GM19035 (cell line): ENCODE results near the gene SEMA3B.
"Not testable (repeated sequence)": the region's sequence is repeated elsewhere in the genome, so short reads cannot be mapped to it uniquely, and the experiment has no call there.

ENCODE experiments used
- ATAC-seq: cut with Tn5 transposase; IDR thresholded peaks from one replicate; pipeline ENCODE4 v1.9.1; 2021; ENCODE audit not compliant: unreplicated experiment

SEMA3B gene

DNA sequence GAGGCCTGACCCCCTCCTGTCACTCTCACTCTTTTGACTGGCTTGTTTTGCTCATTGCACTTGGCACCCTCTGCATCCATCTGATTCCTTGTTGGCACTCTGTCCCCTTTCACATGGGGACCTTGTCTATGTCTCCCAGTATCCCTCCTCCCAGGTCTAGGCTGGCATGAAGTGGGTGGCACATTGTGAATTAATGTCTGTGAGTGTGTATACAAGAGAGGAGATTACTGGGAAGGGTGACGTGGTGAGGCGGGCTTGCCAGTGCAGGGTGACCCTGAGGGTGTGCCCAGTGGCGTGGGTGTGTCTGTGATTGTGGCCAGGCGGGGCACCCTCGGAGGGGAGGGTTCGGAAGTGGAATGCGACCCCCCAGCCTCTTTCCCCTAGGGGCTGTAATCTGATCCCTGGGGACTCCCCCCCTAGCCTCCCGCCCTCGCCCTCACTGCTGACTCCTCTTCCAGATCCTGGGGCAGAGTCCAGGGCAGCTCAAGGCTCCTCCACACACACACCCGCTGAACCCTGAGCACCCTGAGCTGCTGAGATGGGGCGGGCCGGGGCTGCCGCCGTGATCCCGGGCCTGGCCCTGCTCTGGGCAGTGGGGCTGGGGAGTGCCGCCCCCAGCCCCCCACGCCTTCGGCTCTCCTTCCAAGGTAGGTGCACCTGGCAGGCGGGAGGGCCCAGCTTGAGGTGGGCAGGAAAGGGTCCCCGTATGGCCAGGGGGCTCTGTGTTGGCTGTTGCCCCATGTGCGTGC, at the start of gene SEMA3B:
TSS of gene SEMA3B (plus strand) at position 445 of the 749 bp plus-strand sequence. CDS start at position 539, 94 bp downstream.
- no peak for ATAC-seq

DNA sequence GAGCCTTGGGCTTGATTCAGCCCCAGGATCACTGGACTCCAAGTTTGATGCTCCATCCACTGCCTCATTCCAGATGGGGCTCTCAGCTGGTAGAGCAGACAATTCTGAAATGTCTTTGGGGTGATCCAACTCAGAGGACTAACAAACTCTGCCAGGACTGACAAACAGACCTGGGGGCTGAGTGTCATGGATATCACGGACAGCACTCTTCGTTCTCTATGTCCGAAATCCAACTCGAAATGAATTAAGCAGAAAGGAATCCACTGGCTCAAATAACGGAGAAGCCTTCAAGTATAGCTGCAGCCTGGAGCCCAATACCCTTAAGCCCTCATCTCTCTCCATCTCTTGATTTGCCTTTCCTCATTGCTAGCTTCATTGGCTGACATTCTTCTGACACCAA, 49.7 kb upstream of the SEMA3B start:
- no peak for ATAC-seq

DNA sequence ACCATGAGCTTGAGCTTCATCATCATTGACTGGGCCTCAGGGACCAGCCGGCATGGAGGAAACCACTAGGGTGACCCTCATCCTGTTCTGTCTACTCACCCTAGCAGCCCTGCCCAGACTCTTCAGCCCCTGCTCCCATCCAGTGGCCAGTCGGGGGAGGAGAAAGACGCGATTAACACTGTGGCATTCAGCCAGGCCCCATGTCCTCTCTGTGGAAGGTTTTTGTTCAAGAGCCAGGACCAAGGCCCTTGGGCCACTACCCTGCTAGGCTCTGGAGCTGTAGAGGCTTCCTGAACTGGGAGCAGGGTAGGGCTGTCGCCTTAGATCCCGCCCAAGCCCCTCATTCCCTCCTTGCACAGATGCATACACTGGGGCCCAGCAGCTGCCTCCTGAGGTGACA, 48.8 kb upstream of the SEMA3B start:
- ATAC-seq = no peak

DNA sequence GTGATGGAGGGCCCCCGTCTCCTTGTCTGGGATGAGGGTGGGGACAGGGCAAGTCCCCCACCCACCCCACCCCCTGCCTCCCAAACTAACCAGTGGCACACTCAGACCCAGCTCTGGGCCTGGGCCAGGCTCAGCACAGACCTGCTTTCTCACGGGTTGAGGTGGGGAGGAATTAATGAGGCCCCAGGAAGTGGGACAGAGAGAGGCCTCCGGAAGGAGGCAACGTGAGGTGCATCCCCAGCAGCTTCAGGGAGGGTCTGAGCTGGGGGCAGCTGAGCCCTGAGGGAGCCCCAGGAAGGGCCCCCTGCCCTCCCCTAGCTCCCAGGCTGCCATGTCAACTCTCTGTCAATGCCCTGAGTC, 47.9 kb upstream of the SEMA3B start:
- ATAC-seq = no peak

DNA sequence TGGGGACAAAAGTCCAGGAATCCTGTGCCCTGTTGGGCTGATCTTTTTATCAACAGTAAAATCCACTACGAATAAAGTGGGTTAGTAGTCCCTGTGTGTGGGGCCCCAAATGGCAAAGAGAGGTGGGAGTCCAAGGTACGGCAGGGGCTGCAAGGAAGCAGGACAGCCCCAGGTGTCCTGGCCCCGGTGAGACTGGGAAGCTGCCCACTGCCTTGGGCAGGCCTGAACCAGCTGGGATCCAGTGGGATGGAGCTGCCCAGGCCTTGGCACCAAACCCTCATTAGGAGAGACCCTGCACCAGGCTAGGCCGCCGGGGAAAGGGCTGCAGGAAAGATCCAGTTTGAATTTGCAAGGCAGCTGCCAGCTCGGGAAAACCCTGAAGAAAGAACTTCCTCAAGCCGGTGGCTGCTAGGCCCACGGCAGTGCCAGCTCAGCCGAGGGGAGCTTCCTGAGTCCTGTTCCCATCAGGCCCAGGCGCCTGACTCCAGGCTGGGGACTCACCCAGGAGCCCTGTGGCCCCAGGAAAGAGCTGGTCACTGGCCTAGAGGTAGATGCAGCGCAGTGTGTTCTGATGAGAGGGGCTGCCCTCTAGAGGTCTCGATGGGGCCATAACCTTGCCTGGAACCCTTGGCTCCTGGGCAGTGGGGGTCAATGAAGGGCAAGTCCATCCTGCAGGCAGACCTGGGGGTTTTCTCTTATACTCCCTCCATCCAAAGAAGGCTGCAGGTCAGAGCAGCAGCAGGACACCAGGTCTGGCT, 47.4 kb upstream of the SEMA3B start:
- no peak for ATAC-seq

DNA sequence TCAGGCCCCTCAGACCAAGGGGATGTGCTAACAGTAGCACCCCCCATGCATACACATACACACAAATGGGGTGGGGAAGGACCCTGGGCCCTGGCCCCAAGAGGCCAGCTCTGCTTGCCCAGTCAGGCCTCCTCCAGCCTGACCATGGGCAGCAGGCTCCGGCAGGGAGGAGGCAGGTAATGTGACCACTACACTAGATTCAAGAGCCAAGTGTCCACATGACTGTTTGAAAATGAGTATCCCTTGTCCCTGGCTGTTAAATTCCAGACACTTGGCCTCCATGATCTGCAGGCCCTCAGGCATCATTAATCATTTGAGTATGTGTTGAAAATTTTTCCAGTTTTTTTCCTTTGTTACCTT, 46.8 kb upstream of the SEMA3B start:
- no peak for ATAC-seq

DNA sequence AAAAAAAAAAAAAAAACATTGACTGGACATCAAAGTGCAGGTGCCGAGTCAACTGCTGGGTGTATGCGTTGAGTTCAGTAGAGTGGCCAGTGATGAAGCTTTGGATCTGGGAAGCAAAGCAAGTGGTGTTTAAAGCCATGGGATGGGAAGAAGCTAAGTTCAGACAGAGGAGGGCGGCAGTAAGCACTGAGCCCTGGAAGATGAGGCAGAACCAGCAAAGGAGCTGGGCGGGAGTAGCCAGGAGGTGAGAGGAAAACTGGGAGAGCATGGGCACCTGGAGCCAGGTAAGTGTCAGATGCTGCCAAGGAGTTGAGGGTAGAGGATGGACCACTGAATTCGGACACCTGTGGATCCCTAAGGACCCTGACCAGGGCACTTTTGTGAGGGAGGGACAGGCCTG, 44.3 kb upstream of the SEMA3B start:
- no peak for ATAC-seq

DNA sequence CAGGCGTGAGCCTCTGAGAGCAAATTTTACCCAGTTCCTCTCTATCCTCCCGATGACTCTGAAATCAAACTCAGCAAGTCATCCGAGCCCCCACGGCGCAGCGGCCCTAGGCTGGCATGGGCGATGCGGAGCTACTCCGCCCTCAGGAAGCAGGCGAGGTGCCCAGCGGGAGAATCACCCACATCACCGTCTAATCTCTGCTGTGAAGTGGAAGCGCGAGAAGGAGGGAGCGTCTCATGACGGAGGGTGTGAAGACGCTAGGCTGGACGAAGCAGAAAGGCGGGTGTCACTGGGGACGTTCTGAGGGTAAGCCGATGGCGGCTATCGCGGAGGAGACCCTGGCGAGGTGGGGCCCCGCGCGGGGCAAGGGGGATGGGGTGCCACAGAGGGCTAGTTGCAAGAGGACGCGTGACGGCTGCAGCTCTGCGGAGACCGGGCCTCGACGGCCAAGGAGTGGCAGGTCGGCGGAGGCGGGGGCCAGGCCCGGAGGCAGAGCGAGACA, 42.0 kb upstream of the SEMA3B start:
- peak; percentile 19 for ATAC-seq

DNA sequence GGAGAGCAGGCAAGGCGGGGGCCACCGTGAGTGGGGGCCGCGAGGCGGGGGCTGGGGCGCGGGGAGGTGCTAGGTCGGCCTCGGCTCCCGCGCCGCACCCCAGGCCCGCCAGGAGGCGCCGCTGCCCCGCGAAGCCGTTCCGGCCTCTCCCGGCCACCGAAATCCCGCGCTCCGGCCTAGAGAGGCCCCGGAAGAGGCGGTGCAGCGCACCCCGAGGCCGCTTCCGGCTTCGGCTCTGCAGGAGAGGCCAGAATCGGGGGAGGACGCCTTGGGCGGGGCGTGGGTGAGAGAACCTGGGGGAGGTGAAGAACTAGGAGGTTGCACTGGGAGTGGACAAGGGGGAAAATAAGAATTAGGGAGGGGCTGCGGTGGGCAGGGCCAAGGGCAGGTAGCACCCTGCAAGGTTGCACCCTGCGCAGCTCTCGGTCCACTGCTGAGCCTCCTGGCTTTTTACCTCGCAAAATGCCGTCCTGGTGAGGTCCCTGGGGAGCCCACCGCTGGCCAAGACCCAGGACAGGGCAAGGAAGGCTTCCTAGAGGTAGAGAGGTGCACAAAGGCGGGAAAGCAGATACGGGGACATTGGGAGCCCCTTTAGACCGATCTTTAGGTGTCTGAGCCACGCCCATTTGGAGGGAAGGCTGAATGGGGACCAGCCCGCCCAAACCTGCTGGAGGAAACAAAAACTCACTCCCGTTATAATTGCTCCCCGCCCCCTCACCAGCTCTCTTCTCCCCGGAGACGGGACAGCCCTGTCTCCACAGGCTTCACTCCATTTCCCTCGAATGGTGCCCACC, 41.4 kb upstream of the SEMA3B start:
- ATAC-seq = peak; percentile 86

DNA sequence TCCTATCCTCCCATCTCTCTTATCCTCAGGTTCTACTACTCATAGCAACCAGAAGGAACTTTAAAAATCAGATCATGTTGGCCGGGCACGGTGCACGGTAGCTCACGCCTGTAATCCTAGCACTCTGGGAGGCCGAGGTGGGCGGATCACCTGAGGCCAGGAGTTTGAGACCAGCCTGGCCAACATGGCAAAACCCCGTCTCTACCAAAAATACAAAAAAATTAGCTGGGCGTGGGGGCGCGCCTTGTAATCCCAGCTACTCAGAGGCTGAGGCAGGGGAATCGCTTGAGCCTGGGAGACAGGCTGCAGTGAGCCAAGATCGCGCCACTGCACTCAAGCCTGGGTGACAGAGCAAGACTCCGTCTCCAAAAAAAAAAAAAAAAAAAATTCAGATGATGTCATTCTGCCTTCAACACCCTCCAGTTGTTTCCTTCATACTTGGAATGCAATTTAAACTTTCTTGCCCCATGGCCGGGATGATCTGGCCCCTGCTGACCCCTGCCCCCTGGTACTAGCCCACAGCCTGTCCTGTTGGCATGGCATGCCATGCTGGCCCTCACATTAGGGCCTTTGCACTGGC, 40.7 kb upstream of the SEMA3B start:
- not testable (repeated sequence) for ATAC-seq

DNA sequence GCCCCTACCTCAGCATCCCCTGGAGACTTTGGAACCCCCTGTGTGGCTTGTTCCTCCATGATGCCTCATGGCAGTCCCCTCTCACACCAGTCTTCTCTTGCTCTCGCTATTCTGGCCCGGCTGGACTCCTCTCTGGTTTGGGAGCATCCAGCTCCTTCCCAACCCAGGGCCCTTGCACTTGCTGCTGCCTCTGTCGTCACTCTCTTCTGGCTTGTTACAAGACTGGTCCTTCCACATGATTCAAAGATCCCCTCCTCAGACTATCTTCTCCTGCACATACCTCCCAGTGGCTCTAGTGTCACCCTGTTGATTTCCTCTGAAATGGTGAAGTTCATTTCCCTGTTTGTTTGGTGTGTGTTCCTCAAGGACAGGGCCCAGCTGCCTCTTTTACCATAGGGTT, 39.5 kb upstream of the SEMA3B start:
- ATAC-seq = no peak

DNA sequence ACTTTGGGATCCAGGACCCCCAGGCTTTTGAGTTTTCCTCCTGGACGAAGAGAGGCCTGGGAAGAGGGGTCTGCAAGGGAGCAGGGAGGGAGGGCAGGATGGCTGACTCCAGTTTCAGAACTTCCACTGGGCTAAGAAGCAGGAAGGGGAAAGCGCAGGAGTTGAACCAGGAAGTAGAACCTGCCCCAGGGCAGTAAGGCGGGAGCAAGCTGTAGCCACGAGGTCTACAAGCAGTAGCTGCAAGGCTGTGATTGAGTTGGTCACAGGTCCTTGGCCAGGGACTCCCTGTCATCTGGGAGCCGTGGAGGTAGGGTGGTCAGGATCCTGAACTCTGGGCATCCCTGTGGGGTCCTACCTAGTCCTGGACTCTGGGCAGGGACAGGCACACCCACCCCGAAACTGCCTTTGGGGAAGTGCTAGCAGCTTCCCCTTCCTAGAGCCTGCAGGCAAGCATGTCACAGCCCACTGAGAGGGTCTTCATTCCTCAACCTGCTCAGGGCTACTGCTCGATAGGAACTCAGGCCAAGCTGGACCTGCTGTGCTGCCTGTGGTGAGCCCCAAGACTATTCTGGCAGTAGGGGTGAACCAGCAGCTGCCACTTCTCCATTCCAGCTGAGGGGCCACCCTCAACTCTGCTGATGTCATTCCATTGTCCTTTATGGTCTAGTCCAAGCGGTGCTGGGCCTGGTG, 38.7 kb upstream of the SEMA3B start:
- no peak for ATAC-seq

DNA sequence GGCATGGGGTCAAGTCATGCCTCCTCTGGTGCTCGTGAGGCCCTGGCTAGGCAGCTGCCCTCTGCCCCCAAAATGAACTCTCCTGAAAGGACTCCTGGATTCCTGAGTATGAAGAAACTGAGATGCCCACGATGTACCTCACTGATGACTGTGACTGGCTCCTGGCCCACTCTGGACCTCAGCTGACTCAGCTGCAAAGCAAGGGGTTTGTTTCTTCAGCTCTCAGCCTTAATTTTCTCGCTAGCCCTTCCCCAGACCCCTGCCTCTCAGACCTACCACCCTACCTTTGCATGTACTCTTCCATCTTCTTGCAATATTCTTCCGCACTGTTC, 38.2 kb upstream of the SEMA3B start:
- no peak for ATAC-seq

DNA sequence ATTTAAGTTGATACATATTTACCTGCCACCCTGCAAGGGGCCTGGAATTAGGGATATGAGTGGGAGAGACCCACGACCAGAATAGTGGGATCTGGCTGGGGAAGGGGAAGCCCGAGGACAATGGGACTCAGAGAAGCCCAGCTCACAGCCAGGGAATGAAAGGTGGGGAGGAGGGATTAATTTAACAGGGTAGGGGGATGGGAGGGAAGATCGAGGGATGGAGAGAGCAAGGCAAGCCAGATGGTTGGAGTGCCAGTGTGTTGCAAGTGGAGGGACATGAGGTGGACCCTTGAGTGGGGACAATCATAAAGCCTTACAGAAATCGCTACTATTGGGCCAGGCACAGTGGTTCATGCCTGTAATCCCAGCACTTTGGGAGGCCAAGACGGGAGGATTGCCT, 37.4 kb upstream of the SEMA3B start:
- no peak for ATAC-seq

DNA sequence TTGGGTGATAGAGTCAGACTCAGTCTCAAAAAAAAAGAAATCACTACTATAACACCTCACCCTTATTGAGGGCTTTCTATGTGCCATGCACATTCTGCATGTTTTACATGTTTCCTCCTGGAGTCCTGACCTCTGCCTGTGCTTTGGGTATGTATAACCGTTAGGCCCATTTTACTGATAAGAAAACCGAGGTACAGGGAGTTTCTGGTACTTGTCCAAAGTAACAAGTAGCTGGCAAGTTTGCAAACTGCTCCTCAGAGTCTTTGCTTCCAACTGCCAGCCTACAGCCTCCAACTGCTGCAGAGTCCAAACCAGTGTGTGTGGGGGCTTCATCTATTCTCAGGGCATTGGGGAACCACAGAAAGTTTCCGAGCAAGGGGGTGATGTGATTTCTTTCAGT, 36.6 kb upstream of the SEMA3B start:
- no peak for ATAC-seq

DNA sequence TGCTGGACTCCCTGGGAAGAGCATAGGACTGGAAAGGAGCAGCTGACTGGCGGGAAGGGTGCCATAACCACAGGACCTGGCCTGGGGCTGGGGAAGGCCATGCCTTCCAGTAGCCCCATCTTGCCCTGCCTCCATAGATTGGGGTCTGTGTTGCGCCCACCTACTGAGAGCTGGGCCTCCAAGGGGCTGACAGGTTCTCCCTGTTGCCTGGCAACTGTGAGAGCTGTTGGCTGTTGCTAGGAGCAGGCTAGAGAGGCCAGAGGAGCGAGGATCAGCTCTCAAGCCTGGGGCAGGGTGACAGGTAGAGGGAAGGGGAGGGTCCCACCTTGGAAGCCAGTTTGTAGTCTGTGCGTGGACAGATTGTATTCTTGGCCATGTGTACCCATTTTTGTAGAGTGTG, 35.8 kb upstream of the SEMA3B start:
- no peak for ATAC-seq

DNA sequence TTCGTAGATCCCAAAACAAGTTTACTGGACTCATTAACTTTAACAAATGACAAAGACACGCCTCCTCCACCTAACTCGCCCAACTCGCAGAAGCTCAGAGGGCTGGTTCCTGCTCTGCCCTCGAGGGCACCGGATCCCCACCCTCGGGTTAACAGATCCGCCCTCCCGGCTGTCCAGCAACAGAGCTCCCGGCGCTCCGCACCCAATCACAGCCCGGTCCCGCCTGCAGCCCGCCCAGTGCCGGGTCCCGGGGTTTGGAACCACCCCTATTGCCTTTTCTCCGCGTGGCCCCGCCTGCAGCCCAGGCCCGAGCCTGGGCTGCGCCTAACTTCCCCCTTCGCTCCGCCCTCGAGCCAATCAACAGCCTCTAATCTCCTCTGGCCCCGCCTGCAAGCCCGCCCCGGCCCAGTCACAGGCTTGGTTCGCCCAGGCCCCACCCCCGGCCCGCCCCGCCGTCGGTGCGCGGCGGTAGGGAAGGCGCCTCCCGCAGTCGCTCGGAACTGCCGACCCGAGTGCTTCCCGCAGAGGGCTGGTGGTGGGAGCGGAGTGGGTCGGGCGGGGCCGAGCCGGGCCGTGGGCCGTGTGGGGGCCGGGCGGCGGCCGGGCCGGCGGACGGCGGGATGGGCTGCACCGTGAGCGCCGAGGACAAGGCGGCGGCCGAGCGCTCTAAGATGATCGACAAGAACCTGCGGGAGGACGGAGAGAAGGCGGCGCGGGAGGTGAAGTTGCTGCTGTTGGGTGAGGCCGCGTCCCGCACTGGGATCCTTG, 33.0 kb upstream of the SEMA3B start, which contains the start of gene GNAI2:
TSS of gene GNAI2 (plus strand) at position 489 of the 768 bp plus-strand sequence. CDS start at position 621, 132 bp downstream.
- ATAC-seq = peak; percentile 92

DNA sequence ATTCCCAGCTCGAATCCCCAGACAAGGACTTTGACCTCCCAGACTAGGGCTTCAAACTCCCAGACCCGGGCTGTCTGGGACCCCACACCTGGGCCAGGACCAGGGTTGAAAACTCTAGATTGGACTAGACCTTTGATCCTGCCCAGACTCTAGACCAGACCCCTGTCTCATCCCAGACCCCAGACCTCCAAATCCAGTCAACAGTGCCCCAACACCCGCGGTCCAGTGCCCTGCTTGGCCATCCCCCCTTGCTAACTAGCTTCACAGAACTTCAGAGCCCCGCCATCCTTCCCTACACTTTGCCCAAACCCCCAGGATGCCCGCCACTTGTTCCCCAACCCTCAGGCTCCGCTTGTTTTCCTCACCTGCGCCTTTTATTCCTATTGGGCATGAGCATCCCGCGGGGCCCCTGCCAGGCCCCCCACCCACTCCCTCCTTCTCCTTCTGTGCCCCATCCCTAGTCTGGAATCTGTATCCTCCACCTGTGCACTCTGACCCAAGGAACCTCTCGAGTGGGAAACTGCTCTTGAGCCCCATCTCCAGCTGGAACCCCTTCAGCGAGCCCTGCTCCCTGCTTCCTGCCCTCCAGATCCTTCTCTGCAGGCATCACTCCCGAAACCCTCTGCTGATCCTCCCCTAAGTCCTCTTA, 32.3 kb upstream of the SEMA3B start:
- no peak for ATAC-seq

DNA sequence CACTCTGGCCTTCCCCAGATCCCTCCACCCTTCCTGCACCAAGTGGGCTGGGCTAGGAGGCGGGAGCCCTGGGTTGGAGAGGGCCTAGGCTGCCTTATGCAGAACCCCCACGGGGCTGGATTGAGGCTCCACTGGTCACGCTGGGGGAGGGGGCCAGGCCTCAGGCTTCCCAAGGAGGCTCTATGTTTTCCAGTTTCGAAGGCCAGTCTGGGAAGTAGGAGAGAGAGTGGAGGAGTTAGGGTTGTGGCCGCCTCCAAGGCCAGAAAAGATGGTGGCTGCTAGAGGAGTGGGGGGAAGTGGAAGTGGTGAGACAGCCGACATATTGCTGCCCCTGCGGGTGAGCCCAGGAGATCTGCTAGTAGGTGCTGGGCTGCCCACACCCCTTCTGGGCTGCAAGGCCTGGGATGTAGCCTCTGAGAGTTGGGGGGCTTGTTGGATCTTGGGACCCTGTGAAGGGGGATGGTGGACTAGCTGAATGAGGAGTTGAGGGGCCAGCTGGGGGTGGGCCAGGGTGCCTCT, 31.8 kb upstream of the SEMA3B start:
- no peak for ATAC-seq
